HG03097 (cell line): Measurements from ENCODE around the gene ASB2.

ENCODE experiments used
- ATAC-seq: cut with Tn5 transposase; IDR thresholded peaks from one replicate; pipeline ENCODE4 v1.9.1; 2021; ENCODE audit not compliant: unreplicated experiment, low FRiP score

Gene ASB2

GRCh38 chr14:93911975-93912615 lies 64.3 kb downstream of the ASB2 start:
- ATAC-seq: no peak

GRCh38 chr14:93909429-93910128 lies 66.8 kb downstream of the ASB2 start:
- no peak for ATAC-seq

- no peak for ATAC-seq
These were observed 69.7 kb downstream of the ASB2 start for GRCh38 chr14:93906341-93907329.

DNA sequence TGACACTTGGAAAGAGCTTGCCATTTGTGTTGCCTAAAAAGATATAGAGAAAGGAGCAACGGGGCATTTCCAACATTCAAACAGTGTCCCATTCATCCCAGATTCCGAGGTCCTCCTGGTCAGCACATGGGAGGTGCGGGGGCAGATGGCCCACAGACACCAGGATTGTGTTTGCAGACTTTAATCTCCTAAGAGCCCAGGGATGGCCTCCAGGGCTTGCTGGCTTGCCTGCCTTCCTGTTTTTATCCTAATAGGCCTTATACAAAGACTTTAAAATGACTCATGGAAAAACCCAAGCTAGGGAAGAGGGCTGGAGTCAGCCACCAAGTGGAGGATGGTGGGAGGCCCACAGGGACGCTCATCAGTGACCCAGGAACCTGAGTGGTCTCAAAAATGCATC lies 70.7 kb downstream of the ASB2 start:
- no peak for ATAC-seq

- no peak for ATAC-seq
These were observed 72.8 kb downstream of the ASB2 start for GRCh38 chr14:93903342-93904184.

GRCh38 chr14:93902619-93903307 lies 73.6 kb downstream of the ASB2 start:
- ATAC-seq: no peak

DNA sequence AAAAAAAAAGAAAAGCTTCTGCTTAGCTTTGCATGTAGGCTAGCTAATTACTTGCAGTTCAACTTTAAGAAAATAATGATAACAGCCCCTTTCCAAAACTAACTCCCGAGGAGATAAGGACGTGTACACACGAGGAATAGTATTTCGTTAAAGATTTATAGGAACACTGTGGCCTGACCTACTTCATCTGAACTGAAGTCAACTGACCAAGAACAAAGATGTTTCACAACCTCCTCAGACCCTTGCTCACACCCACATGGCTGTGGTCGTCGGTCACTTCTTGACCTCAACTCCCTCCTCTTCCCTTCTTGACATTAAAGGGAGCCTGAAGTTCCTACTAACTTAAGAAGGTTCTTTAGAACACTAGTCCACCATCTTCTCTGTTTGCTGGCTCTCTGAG lies 74.6 kb downstream of the ASB2 start:
- ATAC-seq: no peak

DNA sequence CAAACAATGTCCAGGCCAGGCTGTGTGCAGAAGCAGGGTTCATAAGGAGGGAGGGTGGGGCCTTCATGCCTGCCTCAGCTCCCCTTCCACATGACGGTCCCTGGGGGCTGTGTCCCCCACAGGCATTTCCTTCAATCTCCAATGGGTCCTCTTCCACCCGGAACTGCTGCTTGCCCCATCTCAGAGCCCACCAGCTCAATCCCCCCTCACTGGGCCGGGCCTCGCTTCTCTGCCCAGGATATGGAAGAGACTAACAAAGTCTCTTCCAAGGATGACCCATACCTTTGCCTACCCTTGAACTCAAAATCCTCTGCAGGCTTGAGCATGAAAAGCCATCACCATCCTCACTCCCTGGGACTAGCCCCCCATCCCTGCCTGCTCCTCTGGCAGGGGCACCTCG lies 77.6 kb downstream of the ASB2 start:
- no peak for ATAC-seq

GRCh38 chr14:93898081-93898611 lies 78.2 kb downstream of the ASB2 start:
- ATAC-seq: no peak

GRCh38 chr14:93897476-93897845 lies 78.9 kb downstream of the ASB2 start:
- ATAC-seq: no peak

- no peak for ATAC-seq
These were observed 81.3 kb downstream of the ASB2 start for GRCh38 chr14:93895023-93895604.

- no peak for ATAC-seq
These were observed 82.6 kb downstream of the ASB2 start for GRCh38 chr14:93893661-93894261.

- no peak for ATAC-seq
These were observed 83.3 kb downstream of the ASB2 start for GRCh38 chr14:93892923-93893558.

DNA sequence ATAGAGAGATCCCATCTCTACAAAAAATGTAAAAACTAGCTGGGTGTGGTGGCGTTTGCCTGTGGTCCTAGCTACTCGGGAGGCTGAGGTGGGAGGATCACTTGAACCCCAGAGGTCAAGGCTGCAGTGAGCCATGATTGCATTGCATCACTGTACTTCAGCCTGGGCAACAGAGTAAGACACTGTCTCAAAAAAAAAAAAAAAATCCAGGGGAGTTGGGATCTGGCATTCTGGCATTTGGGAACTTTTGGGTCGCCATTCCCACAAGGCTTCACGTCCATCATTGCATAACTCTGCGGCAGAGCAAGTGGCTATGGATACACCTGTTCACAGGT lies 83.9 kb downstream of the ASB2 start:
- ATAC-seq: no peak

GRCh38 chr14:93891756-93892504 lies 84.4 kb downstream of the ASB2 start:
- no peak for ATAC-seq

DNA sequence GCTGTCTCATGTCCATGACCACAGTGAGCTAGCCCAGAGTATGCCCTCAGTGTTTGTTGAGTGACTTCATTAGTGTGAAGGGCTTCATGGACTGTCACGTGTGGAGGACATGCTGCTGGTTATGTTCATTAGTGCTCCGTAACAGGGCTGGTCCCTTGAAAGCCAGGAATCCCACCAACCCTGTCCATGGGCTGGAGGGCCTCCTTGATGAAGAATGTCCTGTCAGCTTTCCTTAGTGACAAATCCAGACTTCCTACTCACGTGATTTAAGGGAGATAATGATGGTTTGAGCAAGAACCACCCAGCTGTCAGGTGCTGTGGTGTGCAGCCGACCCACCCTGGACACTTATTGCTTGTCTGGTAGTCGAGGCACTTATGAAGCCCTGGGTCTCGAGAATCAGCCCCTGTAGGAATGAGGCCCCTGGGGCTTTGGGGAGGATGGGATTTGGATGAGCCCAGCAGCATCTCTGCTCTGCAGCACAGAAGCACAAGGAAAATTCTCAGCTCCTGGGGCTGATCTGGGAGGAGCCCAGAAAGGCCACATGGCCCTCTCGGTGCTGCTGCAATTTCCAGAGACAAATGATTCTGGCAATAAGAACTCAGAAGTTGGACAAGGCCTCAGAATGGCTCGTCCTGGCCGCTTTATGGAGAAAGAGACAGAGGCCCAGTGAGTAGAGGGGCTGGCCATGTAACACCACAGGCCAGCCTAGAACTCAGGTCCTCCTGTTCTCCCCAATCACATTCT lies 86.5 kb downstream of the ASB2 start:
- ATAC-seq: no peak

- no peak for ATAC-seq
These were observed 87.4 kb downstream of the ASB2 start for GRCh38 chr14:93888995-93889394.
